Fibroblast of peridontal ligament (primary cell): ENCODE data around the gene FLOT2.
"Not testable (repeated sequence)": the region's sequence is repeated elsewhere in the genome, so short reads cannot be mapped to it uniquely, and the experiment has no call there.

Experiments
- DNase-seq: peaks from one replicate; pipeline ENCODE4 v3.0.0-alpha.2; 2010; ENCODE audit errors: extremely low read depth

The FLOT2 gene

GRCh38 chr17:28917029-28917428, 19.5 kb upstream of the FLOT2 start:
- DNase-seq: no peak

- DNase-seq: peak; percentile 60
These were observed 18.9 kb upstream of the FLOT2 start for GRCh38 chr17:28916302-28916934.

DNA sequence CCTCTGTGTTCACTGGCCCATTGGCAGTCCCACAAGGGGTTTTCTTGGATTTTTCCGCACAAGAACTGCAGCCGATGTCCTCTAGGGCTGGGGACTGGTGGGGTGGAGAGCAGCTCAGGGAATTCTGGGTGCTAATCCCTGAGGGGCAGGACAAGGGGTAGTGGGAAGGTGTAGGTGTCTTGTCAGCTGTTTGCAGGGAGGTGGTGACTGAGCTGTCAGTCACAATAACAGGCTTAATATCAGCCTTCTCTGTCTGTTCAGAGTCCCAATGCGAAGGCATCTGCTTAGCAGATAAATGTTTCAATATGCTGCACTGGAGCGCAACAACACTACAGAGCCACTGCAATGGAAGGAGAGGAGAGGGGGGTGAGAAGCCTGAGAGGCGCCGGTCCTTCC, 15.4 kb upstream of the FLOT2 start:
- DNase-seq: no peak

GRCh38 chr17:28912281-28912937, 14.9 kb upstream of the FLOT2 start:
- no peak for DNase-seq

DNA sequence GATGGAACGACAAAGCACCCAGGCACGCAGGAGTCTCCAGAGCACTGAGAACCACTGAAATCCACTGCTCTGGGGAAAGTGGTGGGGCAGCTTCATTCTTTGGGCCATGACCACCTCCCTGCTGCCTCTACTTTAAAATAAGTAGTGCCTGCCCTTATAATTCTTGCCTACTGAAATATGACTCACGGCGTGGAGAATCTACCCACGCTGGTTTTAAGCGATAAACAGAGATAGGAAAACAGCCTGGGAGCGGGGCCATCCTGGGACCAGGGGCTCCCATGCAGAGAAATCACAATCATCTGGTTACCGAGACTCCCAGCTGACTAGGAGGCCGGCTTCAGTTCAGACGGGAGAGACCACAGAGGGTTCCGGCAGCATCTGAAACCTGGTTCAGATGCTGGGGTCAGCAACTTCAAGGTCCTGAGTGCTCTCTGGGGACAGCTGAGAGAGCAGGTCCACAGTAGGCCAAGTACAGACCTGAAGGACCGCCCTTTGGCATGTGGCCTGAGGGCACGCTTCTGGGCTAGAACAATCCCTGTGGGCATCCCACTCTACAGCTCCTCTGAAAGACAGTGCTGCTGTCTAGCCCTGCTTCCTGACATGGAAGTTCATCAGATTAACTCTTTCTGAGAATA, 14.0 kb upstream of the FLOT2 start:
- DNase-seq: no peak

- DNase-seq: no peak
These were observed 13.0 kb upstream of the FLOT2 start for GRCh38 chr17:28910534-28910933.

- DNase-seq: peak; percentile 95
These were observed 11.2 kb upstream of the FLOT2 start for GRCh38 chr17:28908640-28909167.

DNA sequence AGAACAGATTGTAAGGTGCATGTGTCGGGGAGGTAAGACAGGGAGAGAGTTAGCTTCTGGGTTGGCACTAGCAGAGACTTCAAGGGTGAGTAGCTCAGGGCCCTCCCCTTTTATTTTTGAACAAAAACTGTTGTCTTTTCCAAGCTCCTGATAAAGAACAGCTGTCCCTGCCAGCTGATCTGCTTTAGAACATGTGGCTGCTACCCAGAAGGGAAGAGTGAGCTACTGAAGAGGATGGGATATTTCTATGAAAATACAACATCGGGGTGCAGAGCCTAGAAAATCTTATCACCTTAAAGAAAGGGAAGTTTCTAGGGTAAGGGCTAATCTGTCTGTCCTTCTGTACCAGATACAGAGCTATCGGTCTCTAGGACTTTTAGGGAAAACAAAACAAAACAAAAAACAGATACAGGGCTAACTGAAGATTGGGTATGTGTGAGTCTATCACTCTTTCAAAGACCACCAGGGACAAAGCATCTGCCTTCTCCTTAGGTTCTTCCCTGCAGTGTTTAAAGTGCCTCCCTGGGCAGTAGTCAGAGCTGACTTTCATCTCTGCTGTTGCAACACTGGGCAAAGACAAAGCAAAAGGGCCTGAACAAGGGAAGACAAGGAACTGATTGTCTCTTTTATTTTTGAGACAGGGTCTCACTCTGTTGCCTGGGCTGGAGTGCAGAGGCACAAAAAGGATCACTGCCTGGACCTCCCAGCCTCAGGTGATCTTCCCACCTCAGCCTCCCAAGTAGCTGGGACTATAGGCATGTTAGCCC, 10.4 kb upstream of the FLOT2 start:
- peak; percentile 73 for DNase-seq

- no peak for DNase-seq
These were observed 9.3 kb upstream of the FLOT2 start for GRCh38 chr17:28906706-28907438.

GRCh38 chr17:28906276-28906675, 8.7 kb upstream of the FLOT2 start:
- DNase-seq: no peak

GRCh38 chr17:28904800-28905199, 7.3 kb upstream of the FLOT2 start:
- DNase-seq: no peak

DNA sequence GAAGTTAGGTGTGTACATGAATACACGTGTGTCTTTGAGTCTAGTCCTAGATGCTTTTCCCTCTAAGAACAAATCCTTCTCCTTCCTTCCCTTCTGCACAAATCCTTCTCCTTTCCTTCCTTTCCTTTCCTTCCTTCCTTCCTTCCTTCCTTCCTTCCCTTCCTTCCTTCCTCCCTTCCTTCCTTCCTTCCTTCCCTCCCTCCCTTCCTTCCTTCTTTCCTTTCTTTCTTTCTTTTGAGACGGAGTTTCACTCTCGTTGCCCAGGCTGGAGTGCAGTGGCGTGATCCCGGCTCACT, 6.0 kb upstream of the FLOT2 start:
- not testable (repeated sequence) for DNase-seq

DNA sequence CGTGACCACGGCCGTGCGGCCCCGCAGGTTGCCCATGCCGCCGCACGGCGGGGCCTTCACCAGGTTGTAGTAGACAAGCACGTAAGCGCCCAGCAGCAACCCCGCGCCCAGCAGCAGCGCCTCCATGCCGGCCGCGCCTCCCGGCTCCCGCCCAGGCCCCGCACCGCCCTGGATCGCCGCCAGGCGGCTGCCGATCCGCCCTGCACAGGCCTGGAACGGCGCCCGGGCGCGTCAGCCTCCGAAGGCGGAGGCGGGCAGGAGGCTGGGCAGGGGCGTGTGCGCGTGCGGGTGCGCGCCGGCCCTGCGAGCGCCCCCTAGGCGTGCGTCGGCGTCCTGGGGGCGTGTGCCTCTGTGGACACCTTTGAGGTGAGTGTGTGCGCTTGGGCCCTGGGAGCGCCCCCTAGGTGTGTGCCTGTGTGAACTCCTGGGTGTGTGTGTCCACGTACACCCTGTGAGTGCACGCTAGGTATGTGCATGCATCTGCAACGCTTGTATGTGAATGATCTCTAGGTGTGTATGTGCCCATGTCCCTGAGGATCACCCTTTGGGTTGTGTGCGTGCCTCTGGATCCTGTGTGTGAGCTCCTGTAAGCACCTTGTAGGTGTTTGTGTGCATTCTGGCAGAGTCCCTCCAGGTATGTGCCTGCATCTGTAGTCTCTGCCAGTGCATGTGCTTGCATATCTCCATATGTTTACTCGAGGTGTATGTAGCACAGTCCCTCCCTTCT, 5.4 kb upstream of the FLOT2 start, which contains the start of gene DHRS13:
TSS of gene DHRS13 (minus strand) at position 261 of the 727 bp plus-strand sequence. CDS start at position 126, 135 bp downstream.
- DNase-seq: peak; percentile 72

GRCh38 chr17:28901866-28902818, 4.6 kb upstream of the FLOT2 start:
- no peak for DNase-seq

GRCh38 chr17:28900986-28901726, 3.6 kb upstream of the FLOT2 start:
- DNase-seq: no peak

DNA sequence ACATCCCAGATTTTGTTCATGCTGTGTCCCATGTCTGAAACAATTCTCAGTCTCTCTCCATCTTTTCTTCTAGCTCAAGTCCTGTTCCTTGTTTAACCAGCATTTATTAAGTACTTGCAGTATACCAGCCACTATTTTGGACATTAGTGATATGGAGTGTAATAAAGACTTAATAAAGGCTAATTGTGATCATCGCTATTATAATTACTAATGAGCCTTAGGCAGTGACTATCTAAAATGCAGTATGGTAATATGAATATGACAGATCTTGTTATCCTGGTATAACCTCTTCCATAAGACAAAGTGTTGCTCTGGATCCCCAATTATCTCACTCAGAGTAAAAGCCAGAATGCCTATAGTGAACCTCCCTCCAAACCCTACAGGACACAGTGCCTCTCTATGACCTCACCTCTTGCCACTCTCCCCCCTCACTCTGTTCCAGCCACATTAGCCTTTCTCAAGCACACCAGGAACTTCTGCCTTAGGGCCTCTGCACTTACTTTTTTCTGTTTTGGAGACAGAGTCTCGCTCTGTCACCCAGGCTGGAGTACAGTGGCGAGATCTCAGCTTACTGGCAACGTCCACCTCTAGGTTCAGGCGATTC, 1.8 kb upstream of the FLOT2 start:
- no peak for DNase-seq

GRCh38 chr17:28898527-28898955, 1.0 kb upstream of the FLOT2 start:
- DNase-seq: no peak

DNA sequence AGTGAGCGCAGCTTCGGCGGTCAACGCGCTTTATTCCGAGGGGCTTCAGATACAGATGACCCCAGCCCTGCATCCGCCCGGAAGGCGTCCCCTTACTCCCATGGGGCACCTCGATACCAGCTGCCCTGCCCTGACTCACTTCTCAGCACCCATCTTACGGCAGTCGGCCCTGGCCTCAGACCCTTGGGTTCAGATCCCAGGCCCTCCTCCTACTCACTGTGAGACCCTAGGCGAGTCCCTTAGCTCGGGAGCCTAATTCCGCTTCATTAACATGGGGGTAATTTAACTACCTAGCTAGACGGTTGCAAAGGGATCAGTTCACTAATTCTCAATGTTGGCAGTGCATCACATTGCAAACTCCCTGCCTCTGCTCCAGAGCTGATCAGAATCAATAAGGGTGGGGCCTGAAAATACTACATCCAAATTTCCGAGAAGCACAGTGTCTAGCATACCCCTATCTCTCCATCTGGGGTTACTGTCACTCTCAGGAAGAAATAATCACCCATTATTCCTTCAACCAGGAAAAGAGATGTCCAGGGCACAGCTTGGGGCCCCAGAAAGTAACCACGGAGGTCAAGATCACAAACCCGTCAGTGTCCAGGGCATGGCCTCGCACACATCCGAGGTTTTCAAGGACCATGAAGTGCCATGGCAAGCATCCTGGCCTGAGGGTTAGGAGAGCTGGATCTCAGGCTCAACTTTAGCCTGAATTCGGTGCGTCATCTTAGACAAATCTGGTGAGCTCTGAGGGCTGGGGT, 415 bp upstream of the FLOT2 start:
- no peak for DNase-seq
